PFSK-1 (cell line): Measurements from ENCODE around the gene PCDHGB1.
"Not testable (repeated sequence)": the region's sequence is repeated elsewhere in the genome, so short reads cannot be mapped to it uniquely, and the experiment has no call there.

Experiments
- FOXP2 ChIP-seq: optimal IDR thresholded peaks from 2 replicates; pipeline ENCODE3; 2011; ENCODE audit warnings: borderline replicate concordance, control low read depth, inconsistent platforms; ENCODE audit not compliant: insufficient read depth; ENCODE audit errors: extremely low read length, extremely low read depth
- POLR2AphosphoS5 ChIP-seq: IDR thresholded peaks from 2 replicates; pipeline ENCODE4 v1.6.1; 2012; ENCODE audit warnings: low read depth, mild to moderate bottlenecking, control low read depth, low read length, moderate library complexity
- REST ChIP-seq, 2 experiments: IDR thresholded peaks; 2 replicates each; pipeline versions ENCODE4 v1.6.1 to v1.8.0; 2011 to 2012; ENCODE audit warnings: low read depth in 2 of 2, low read length in 2 of 2, control low read depth in 1 of 2, inconsistent platforms in 1 of 2, mild to moderate bottlenecking in 1 of 2, moderate library complexity in 1 of 2; ENCODE audit not compliant: insufficient read depth in 1 of 2
- SIN3A ChIP-seq: IDR thresholded peaks from 2 replicates; pipeline ENCODE4 v1.6.1; 2012; ENCODE audit warnings: mild to moderate bottlenecking, low read length, moderate library complexity, borderline replicate concordance; ENCODE audit not compliant: insufficient read depth
- TAF1 ChIP-seq: IDR thresholded peaks from 2 replicates; pipeline ENCODE4 v1.6.1; 2012; ENCODE audit warnings: low read length, control low read depth, borderline replicate concordance; ENCODE audit not compliant: insufficient read depth

The PCDHGB1 gene

GRCh38 chr5:141392429-141393198 is 42.7 kb downstream of the PCDHGB1 start, which contains the start of gene PCDHGA8:
TSS of gene PCDHGA8 (plus strand) at chr5:141392633. CDS start at chr5:141392814, 181 bp downstream.
- TF ChIP-seq REST (IDR thresholded peaks at IDR 0.05; ENCODE audit: insufficient read depth in 1 of 2, low read depth in 2 of 2, low read length in 2 of 2) (no peak), POLR2AphosphoS5 (no peak), TAF1 (no peak), FOXP2 (no peak), SIN3A (no peak)

- TF ChIP-seq SIN3A (no peak), TAF1 (no peak), POLR2AphosphoS5 (no peak), FOXP2 (no peak)
Observed at GRCh38 chr5:141393267-141393666, 43.4 kb downstream of the PCDHGB1 start.

- not testable (repeated sequence) for TF ChIP-seq FOXP2; REST (IDR thresholded peaks at IDR 0.05; ENCODE audit: insufficient read depth in 1 of 2, low read depth in 2 of 2, low read length in 2 of 2); TAF1
Observed at GRCh38 chr5:141397756-141398551, 48.1 kb downstream of the PCDHGB1 start, which contains the start of gene PCDHGB5. TSS of gene PCDHGB5 (plus strand) at chr5:141397947. CDS start at chr5:141398128, 181 bp downstream.

- TF ChIP-seq TAF1 (no peak), REST (IDR thresholded peaks at IDR 0.05; ENCODE audit: insufficient read depth in 1 of 2, low read depth in 2 of 2, low read length in 2 of 2) (no peak), FOXP2 (no peak), SIN3A (no peak), POLR2AphosphoS5 (no peak)
Observed at GRCh38 chr5:141398608-141399007, 48.7 kb downstream of the PCDHGB1 start.

- TF ChIP-seq REST (IDR thresholded peaks at IDR 0.05; ENCODE audit: insufficient read depth in 1 of 2, low read depth in 2 of 2, low read length in 2 of 2), result no peak
- no peak for TF ChIP-seq POLR2AphosphoS5
- no peak for TF ChIP-seq FOXP2
- no peak for TF ChIP-seq SIN3A
Observed at GRCh38 chr5:141399555-141400258, 49.8 kb downstream of the PCDHGB1 start.
